ENCODE measurements around the gene SCGB3A2.

Gene SCGB3A2

GRCh38 chr5:147893820-147894219, 15.3 kb downstream of the SCGB3A2 start:
- Histone ChIP-seq H3K79me2 (ENCODE audit: control insufficient read depth, low read length) (no peaks in the 10 kb centered on the region), H3K4me2 (ENCODE audit: low read length) (no peak overlapping the region), H3K4me3 (ENCODE audit: low read length) (no peak overlapping the region), H3K27ac (ENCODE audit: low read depth, low read length) (no peak overlapping the region), H3K36me3 (ENCODE audit: control insufficient read depth, low read length) (no peaks in the 10 kb centered on the region), H3K4me1 (ENCODE audit: control insufficient read depth, low read length) (no peaks in the 10 kb centered on the region), H3K9me2 (replicated peaks; ENCODE audit: control insufficient read depth, low read length) (no peaks in the 10 kb centered on the region), H3F3A (ENCODE audit: control insufficient read depth, insufficient read depth) (no peaks in the 10 kb centered on the region), H3K9me3 (ENCODE audit: control insufficient read depth, insufficient read depth, low read length) (no peaks in the 10 kb centered on the region), H4K20me1 (ENCODE audit: control insufficient read depth, insufficient read depth, low read depth, low read length) (no peaks in the 10 kb centered on the region), H3K27me3 (ENCODE audit: control insufficient read depth, low read length) (no peaks in the 10 kb centered on the region; the same call in 1 of the 2 replicates)
- TF ChIP-seq CTCF (IDR thresholded peaks at IDR 0.05; ENCODE audit: low read depth, low read length, poor library complexity, severe bottlenecking) (no peak), EZH2phosphoT487 (IDR thresholded peaks at IDR 0.05; ENCODE audit: borderline replicate concordance, low read length) (no peak)

- Histone ChIP-seq H3K9me3 (ENCODE audit: control insufficient read depth, insufficient read depth, low read length) (no peaks in the 10 kb centered on the region), H3F3A (ENCODE audit: control insufficient read depth, insufficient read depth) (no peaks in the 10 kb centered on the region), H3K27ac (ENCODE audit: low read depth, low read length) (no peak overlapping the region), H3K4me2 (ENCODE audit: low read length) (no peak overlapping the region), H3K79me2 (ENCODE audit: control insufficient read depth, low read length) (no peaks in the 10 kb centered on the region), H3K9me2 (replicated peaks; ENCODE audit: control insufficient read depth, low read length) (no peaks in the 10 kb centered on the region), H4K20me1 (ENCODE audit: control insufficient read depth, insufficient read depth, low read depth, low read length) (no peaks in the 10 kb centered on the region), H3K27me3 (ENCODE audit: control insufficient read depth, low read length) (peaks cover 3% of the 10 kb centered on the region; the same call in 1 of the 2 replicates), H3K4me3 (ENCODE audit: low read length) (no peak overlapping the region), H3K36me3 (ENCODE audit: control insufficient read depth, low read length) (no peaks in the 10 kb centered on the region), H3K4me1 (ENCODE audit: control insufficient read depth, low read length) (no peaks in the 10 kb centered on the region)
- TF ChIP-seq CTCF (IDR thresholded peaks at IDR 0.05; ENCODE audit: low read depth, low read length, poor library complexity, severe bottlenecking): no peak
- no peak for TF ChIP-seq EZH2phosphoT487 (IDR thresholded peaks at IDR 0.05; ENCODE audit: borderline replicate concordance, low read length)
These were observed 17.4 kb downstream of the SCGB3A2 start for GRCh38 chr5:147895864-147896263.

- H3K4me1 ChIP-seq (ENCODE audit: control insufficient read depth, low read length): no peaks in the 10 kb centered on the region
- no peaks in the 10 kb centered on the region for H3K9me3 ChIP-seq (ENCODE audit: control insufficient read depth, insufficient read depth, low read length)
- no peak overlapping the region for H3K4me3 ChIP-seq (ENCODE audit: low read length)
- H3K27ac ChIP-seq (ENCODE audit: low read depth, low read length): no peak overlapping the region
- H3K36me3 ChIP-seq (ENCODE audit: control insufficient read depth, low read length): no peaks in the 10 kb centered on the region
- peaks cover 3% of the 10 kb centered on the region; the same call in 1 of the 2 replicates for H3K27me3 ChIP-seq (ENCODE audit: control insufficient read depth, low read length)
- H3K79me2 ChIP-seq (ENCODE audit: control insufficient read depth, low read length): no peaks in the 10 kb centered on the region
- no peaks in the 10 kb centered on the region for H3K9me2 ChIP-seq (replicated peaks; ENCODE audit: control insufficient read depth, low read length)
- H4K20me1 ChIP-seq (ENCODE audit: control insufficient read depth, insufficient read depth, low read depth, low read length): no peaks in the 10 kb centered on the region
- no peak for TF ChIP-seq EZH2phosphoT487 (IDR thresholded peaks at IDR 0.05; ENCODE audit: borderline replicate concordance, low read length)
- no peak for TF ChIP-seq CTCF (IDR thresholded peaks at IDR 0.05; ENCODE audit: low read depth, low read length, poor library complexity, severe bottlenecking)
- no peak overlapping the region for H3K4me2 ChIP-seq (ENCODE audit: low read length)
- no peaks in the 10 kb centered on the region for H3F3A ChIP-seq (ENCODE audit: control insufficient read depth, insufficient read depth)
These were observed 20.4 kb downstream of the SCGB3A2 start for GRCh38 chr5:147898875-147899401.

All from DOHH2 (cell line).